Testis (tissue), 3 donors: ENCODE data around the gene RNF157. TPM values are rescaled to one million over a fixed set of nuclear protein-coding genes. Genes with fewer than 3 reads are reported as not detected.

Source experiments
- DNase-seq: peaks from one replicate; pipeline ENCODE4 v3.0.0-alpha.2; 2019
- H3K27ac ChIP-seq, 2 donors: fragments of 200-600 bp; sonication (generic); one replicate each; pipeline ENCODE4 v1.5.1; 2019
- H3K27me3 ChIP-seq: fragments of 200-600 bp; sonication (generic); one replicate; pipeline ENCODE4 v1.5.1; 2019
- H3K36me3 ChIP-seq: fragments of 200-600 bp; sonication (generic); one replicate; pipeline ENCODE4 v1.5.1; 2017; ENCODE audit warnings: low read depth; ENCODE audit errors: missing control alignments
- H3K4me1 ChIP-seq: fragments of 200-600 bp; sonication (generic); one replicate; pipeline ENCODE4 v1.5.1; 2019
- H3K4me3 ChIP-seq, 2 donors: fragments of 200-600 bp; sonication (generic); one replicate each; pipeline ENCODE4 v1.5.1; 2017 to 2019
- H3K9me3 ChIP-seq: fragments of 200-600 bp; sonication (generic); one replicate; pipeline ENCODE4 v1.5.1; 2017
- CTCF ChIP-seq, 3 experiments: fragments of 450-650 bp in 2 of 3; fragments of 200-600 bp in 1 of 3; sonication (generic) in 1 of 3; IDR thresholded peaks; one replicate each; pipeline ENCODE4 v1.5.1; 2016 to 2019; ENCODE audit warnings: antibody characterized with exemption in 3 of 3, mild to moderate bottlenecking in 2 of 3, moderate library complexity in 1 of 3
- POLR2A ChIP-seq: fragments of 450-650 bp; IDR thresholded peaks from one replicate; pipeline ENCODE4 v1.6.1; 2017; ENCODE audit warnings: antibody characterized with exemption, mild to moderate bottlenecking, moderate library complexity
- WGBS, 2 donors: methylation state at CpG; one replicate each; pipeline ENCODE4 v1.1.5; 2018; 5-methylcytosine and 5-hydroxymethylcytosine counted together
- intact Hi-C: fragments of 100-400 bp; cut with DNase I; formaldehyde crosslinking; loops from one replicate; pipeline ENCODE4 v1.15.1; 2023; ENCODE audit warnings: low total_unique reads
- polyA plus RNA-seq: library from polyadenylated mRNA; stranded (reverse); fragments of 350-450 nt; fragmentation: Illumina TruSeq; extraction: RNeasy Lipid Tissue Mini Kit (QIAGEN cat#74804); gene quantifications from one replicate; pipeline ENCODE4 v1.2.3, GENCODE V29; 2014; ENCODE audit warnings: low read depth, low replicate concordance; ENCODE audit not compliant: insufficient read depth
- total RNA-seq, 2 donors: library from RNA; depleted of rRNA; stranded (reverse); fragments of >200 nt; gene quantifications; one replicate each; pipeline ENCODE4 v1.2.3, GENCODE V29; 2016

RNF157 gene
- total and polyA plus RNA-seq, 3 donors from 2014 or later, result 98.8 to 108 (median 101) TPM

- WGBS, 2 donors, result 83 to 89% methylated on average over 10 to 13 of the region's 13 CpGs
- no peak for DNase-seq
- intact Hi-C loops, result no loop called here
These were observed 92.9 kb downstream of the RNF157 start for GRCh38 chr17:76147211-76148014.

GRCh38 chr17:76146053-76146851 lies 94.0 kb downstream of the RNF157 start:
- H3K4me3 ChIP-seq, result no peak overlapping the region

More at GRCh38 chr17:76147211-76148014, 92.9 kb downstream of the RNF157 start:
- Histone ChIP-seq H3K9me3 (no peaks in the 10 kb centered on the region), H3K36me3 (no peaks in the 10 kb centered on the region), H3K4me1 (peaks cover 6% of the 10 kb centered on the region), H3K27me3 (no peaks in the 10 kb centered on the region), H3K27ac (no peak overlapping the region), H3K4me3 (no peak overlapping the region)
- no peak for TF ChIP-seq POLR2A
- peak; percentile 24 to 45 (median 39) for TF ChIP-seq CTCF (IDR thresholded peaks at IDR 0.05)

GRCh38 chr17:76145231-76146052 lies 94.9 kb downstream of the RNF157 start:
- H3K27ac ChIP-seq, result no peak overlapping the region
- intact Hi-C loops, result no loop called here
- H3K27me3 ChIP-seq, result no peaks in the 10 kb centered on the region
- DNase-seq, result no peak
- no peaks in the 10 kb centered on the region for H3K36me3 ChIP-seq
- WGBS, 2 donors, result 81 to 84% methylated on average over 20 to 25 of the region's 25 CpGs
- H3K9me3 ChIP-seq, result no peaks in the 10 kb centered on the region
- no peak for TF ChIP-seq CTCF (IDR thresholded peaks at IDR 0.05)
- H3K4me3 ChIP-seq, result no peak overlapping the region
- H3K4me1 ChIP-seq, result peaks cover 16% of the 10 kb centered on the region

More at GRCh38 chr17:76146053-76146851, 94.0 kb downstream of the RNF157 start:
- peaks cover 16% of the 10 kb centered on the region for H3K4me1 ChIP-seq
- DNase-seq, result no peak
- 82 to 84% methylated on average over 9 to 20 of the region's 22 CpGs for WGBS, 2 donors
- intact Hi-C loops, result no loop called here
- no peak overlapping the region for H3K27ac ChIP-seq
- TF ChIP-seq CTCF (IDR thresholded peaks at IDR 0.05) (no peak), POLR2A (no peak)
- no peaks in the 10 kb centered on the region for H3K36me3 ChIP-seq
- H3K27me3 ChIP-seq, result no peaks in the 10 kb centered on the region
- H3K9me3 ChIP-seq, result no peaks in the 10 kb centered on the region

- Histone ChIP-seq H3K4me3 (no peak overlapping the region), H3K4me1 (peaks cover 16% of the 10 kb centered on the region), H3K9me3 (no peaks in the 10 kb centered on the region), H3K27ac (no peak overlapping the region), H3K27me3 (no peaks in the 10 kb centered on the region), H3K36me3 (no peaks in the 10 kb centered on the region)
- TF ChIP-seq POLR2A (no peak), CTCF (IDR thresholded peaks at IDR 0.05) (no peak)
- no peak for DNase-seq
- 87% methylated on average over 6 of the region's 6 CpGs for WGBS, 2 donors
- intact Hi-C loops, result no loop called here
These were observed 97.7 kb downstream of the RNF157 start for GRCh38 chr17:76142585-76143041.
